Upper lobe of left lung (tissue), 4 donors: ENCODE results near the gene RIPOR2.

Source experiments
- CTCF ChIP-seq, 6 experiments: fragments of 450-650 bp in 4 of 6; fragments of 200-600 bp in 2 of 6; sonication (generic) in 2 of 6; IDR thresholded peaks; one replicate each; pipeline ENCODE4 v1.5.1; 2016 to 2019; ENCODE audit warnings: antibody characterized with exemption in 6 of 6
- POLR2A ChIP-seq, 4 donors: fragments of 450-650 bp; IDR thresholded peaks; one replicate each; pipeline ENCODE4 v1.5.1; 2016 to 2017; ENCODE audit warnings: antibody characterized with exemption in 4 of 4, mild to moderate bottlenecking in 2 of 4
- POLR2AphosphoS5 ChIP-seq, 2 donors: sonication (generic); formaldehyde crosslinking; IDR thresholded peaks; one replicate each; pipeline ENCODE4 v1.5.1; 2017; ENCODE audit warnings: antibody characterized with exemption in 2 of 2

DNA sequence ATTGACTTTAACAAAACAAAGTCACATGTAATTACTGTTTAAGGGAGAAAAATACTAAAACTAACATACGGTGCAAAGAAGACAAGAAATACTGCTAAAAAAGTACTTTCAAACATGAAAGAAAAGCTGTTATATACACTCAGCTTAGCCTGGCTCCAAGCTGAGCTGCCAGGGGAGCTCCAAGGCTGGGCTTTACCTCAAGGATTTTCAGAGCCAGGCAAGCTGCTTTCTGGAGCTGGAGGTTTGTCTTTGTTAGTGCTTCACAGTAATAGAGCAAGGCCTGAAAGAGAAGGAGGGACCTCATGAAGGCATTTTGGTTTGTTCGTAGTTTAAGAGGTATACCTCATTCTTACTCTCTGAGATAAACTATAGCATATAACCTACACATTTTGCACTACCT is 117.4 kb downstream of the RIPOR2 start:
- no peak for TF ChIP-seq CTCF (IDR thresholded peaks at IDR 0.05)
- no peak for TF ChIP-seq POLR2A (IDR thresholded peaks at IDR 0.05)
- no peak for TF ChIP-seq POLR2AphosphoS5 (IDR thresholded peaks at IDR 0.05)
